BLaER1 treated with 17β-estradiol and CSF1 and Interleukin-3, amounts not matched to agents 10 nM and 100 nM (cell line): ENCODE data around the gene KLK5.

Experiments
- H3K27ac ChIP-seq, 11 experiments: shearing (Covaris generic); formaldehyde crosslinking; 2 replicates each; pipeline ENCODE4 v1.8.1; 2022
- H3K27me3 ChIP-seq, 11 experiments: shearing (Covaris generic); formaldehyde crosslinking; 2 replicates each; pipeline ENCODE4 v1.8.1; 2022
- H3K36me3 ChIP-seq, 11 experiments: shearing (Covaris generic); formaldehyde crosslinking; 2 replicates each; pipeline ENCODE4 v1.8.1; 2022
- H3K4me1 ChIP-seq, 10 experiments: shearing (Covaris generic); formaldehyde crosslinking; 2 replicates each; pipeline ENCODE4 v1.8.1; 2022
- H3K4me2 ChIP-seq, 11 experiments: shearing (Covaris generic); formaldehyde crosslinking; 2 replicates each; pipeline ENCODE4 v1.8.1; 2022
- H3K4me3 ChIP-seq, 10 experiments: shearing (Covaris generic); formaldehyde crosslinking; 2 replicates each; pipeline ENCODE4 v1.8.1; 2022
- H3K9ac ChIP-seq, 11 experiments: shearing (Covaris generic); formaldehyde crosslinking; 2 replicates each; pipeline ENCODE4 v1.8.1; 2022
- H3K9me3 ChIP-seq, 11 experiments: shearing (Covaris generic); formaldehyde crosslinking; replicated peaks in 1 of 11; 2 replicates each; pipeline ENCODE4 v1.8.1; 2022
- H4K20me1 ChIP-seq, 11 experiments: shearing (Covaris generic); formaldehyde crosslinking; 2 replicates each; pipeline ENCODE4 v1.8.1; 2022
- Cebpa-rat ChIP-seq, 11 experiments: shearing (Covaris generic); IDR thresholded peaks; 2 replicates each; pipeline ENCODE4 v1.8.1; 2022

KLK5 gene

GRCh38 chr19:50912727-50913716 lies 39.8 kb downstream of the KLK5 start:
- no peak for TF ChIP-seq Cebpa-rat (IDR thresholded peaks at IDR 0.05)
- Histone ChIP-seq H3K9me3 (no peaks in the 10 kb centered on the region), H3K4me1 (peaks cover 0 to 15% (median 4%) of the 10 kb centered on the region in 10 experiments; a peak in 5 of 20 replicates), H3K9ac (no peak overlapping the region), H3K27me3 (peaks cover 56 to 75% (median 63%) of the 10 kb centered on the region in 11 experiments), H3K27ac (no peak overlapping the region), H3K4me2 (peak overlapping the region in 2 of 11 experiments; percentile 10 to 29; a peak in 2 of 22 replicates), H3K4me3 (no peak overlapping the region), H4K20me1 (peaks cover 0 to 7% (median 0%) of the 10 kb centered on the region in 11 experiments; a peak in 6 of 22 replicates), H3K36me3 (no peaks in the 10 kb centered on the region)

- no peak for TF ChIP-seq Cebpa-rat (IDR thresholded peaks at IDR 0.05)
- H3K4me3 ChIP-seq = no peak overlapping the region
- no peak overlapping the region for H3K27ac ChIP-seq
- H3K9me3 ChIP-seq = no peaks in the 10 kb centered on the region
- no peak overlapping the region for H3K9ac ChIP-seq
- no peaks in the 10 kb centered on the region for H3K36me3 ChIP-seq
- peaks cover 0 to 7% (median 0%) of the 10 kb centered on the region in 11 experiments; a peak in 6 of 22 replicates for H4K20me1 ChIP-seq
- H3K27me3 ChIP-seq = peaks cover 56 to 80% (median 63%) of the 10 kb centered on the region in 11 experiments
- no peak overlapping the region for H3K4me2 ChIP-seq
- H3K4me1 ChIP-seq = peaks cover 0 to 15% (median 4%) of the 10 kb centered on the region in 10 experiments; a peak in 5 of 20 replicates
These were observed 40.7 kb downstream of the KLK5 start for GRCh38 chr19:50912102-50912599.

- H3K27me3 ChIP-seq = peaks cover 56 to 80% (median 63%) of the 10 kb centered on the region in 11 experiments
- no peaks in the 10 kb centered on the region for H3K9me3 ChIP-seq
- no peaks in the 10 kb centered on the region for H3K36me3 ChIP-seq
- H3K4me1 ChIP-seq = peaks cover 0 to 15% (median 4%) of the 10 kb centered on the region in 10 experiments; a peak in 5 of 20 replicates
- TF ChIP-seq Cebpa-rat (IDR thresholded peaks at IDR 0.05) = no peak
- H3K4me2 ChIP-seq = no peak within 1 kb of the TSS
- H4K20me1 ChIP-seq = peaks cover 0 to 7% (median 0%) of the 10 kb centered on the region in 11 experiments; a peak in 6 of 22 replicates
- no peak within 1 kb of the TSS for H3K9ac ChIP-seq
- no peak within 1 kb of the TSS for H3K4me3 ChIP-seq
- no peak within 1 kb of the TSS for H3K27ac ChIP-seq
These were observed 41.4 kb downstream of the KLK5 start, which contains the start of gene KLK4 for GRCh38 chr19:50911206-50912101. Gene KLK4 (minus strand): TSS chr19:50911395. CDS start chr19:50910738, 657 bp downstream.

GRCh38 chr19:50910722-50911121 lies 42.1 kb downstream of the KLK5 start:
- Histone ChIP-seq H3K27ac (no peak overlapping the region), H3K4me2 (no peak overlapping the region), H3K36me3 (no peaks in the 10 kb centered on the region), H3K9me3 (no peaks in the 10 kb centered on the region), H3K4me1 (peaks cover 0 to 15% (median 4%) of the 10 kb centered on the region in 10 experiments; a peak in 5 of 20 replicates), H3K4me3 (no peak overlapping the region), H3K27me3 (peaks cover 56 to 80% (median 63%) of the 10 kb centered on the region in 11 experiments), H3K9ac (no peak overlapping the region), H4K20me1 (peaks cover 0 to 7% (median 0%) of the 10 kb centered on the region in 11 experiments; a peak in 6 of 22 replicates)
- TF ChIP-seq Cebpa-rat (IDR thresholded peaks at IDR 0.05) = no peak

- peaks cover 46 to 68% (median 55%) of the 10 kb centered on the region in 11 experiments for H3K27me3 ChIP-seq
- H3K4me2 ChIP-seq = peak overlapping the region; percentile 42 to 79 (median 56); a peak in 21 of 22 replicates
- H3K9me3 ChIP-seq = no peaks in the 10 kb centered on the region
- H3K36me3 ChIP-seq = no peaks in the 10 kb centered on the region
- no peak overlapping the region for H3K9ac ChIP-seq
- peaks cover 0 to 15% (median 4%) of the 10 kb centered on the region in 10 experiments; a peak in 5 of 20 replicates for H3K4me1 ChIP-seq
- no peak for TF ChIP-seq Cebpa-rat (IDR thresholded peaks at IDR 0.05)
- H4K20me1 ChIP-seq = peaks cover 0 to 7% (median 0%) of the 10 kb centered on the region in 11 experiments; a peak in 6 of 22 replicates
- H3K27ac ChIP-seq = no peak overlapping the region
- peak overlapping the region in 8 of 10 experiments; percentile 14 to 46 (median 36); a peak in 10 of 20 replicates for H3K4me3 ChIP-seq
These were observed 43.4 kb downstream of the KLK5 start for GRCh38 chr19:50909240-50910070.

- H3K36me3 ChIP-seq = no peaks in the 10 kb centered on the region
- H3K4me3 ChIP-seq = no peak overlapping the region
- H3K27me3 ChIP-seq = peaks cover 38 to 57% (median 48%) of the 10 kb centered on the region in 11 experiments
- peaks cover 0 to 15% (median 4%) of the 10 kb centered on the region in 10 experiments; a peak in 5 of 20 replicates for H3K4me1 ChIP-seq
- H3K9ac ChIP-seq = no peak overlapping the region
- H3K27ac ChIP-seq = no peak overlapping the region
- TF ChIP-seq Cebpa-rat (IDR thresholded peaks at IDR 0.05) = no peak
- no peak overlapping the region for H3K4me2 ChIP-seq
- peaks cover 0 to 7% (median 0%) of the 10 kb centered on the region in 11 experiments; a peak in 6 of 22 replicates for H4K20me1 ChIP-seq
- no peaks in the 10 kb centered on the region for H3K9me3 ChIP-seq
These were observed 44.5 kb downstream of the KLK5 start for GRCh38 chr19:50908336-50908735.

- peaks cover 0 to 4% (median 0%) of the 10 kb centered on the region in 11 experiments; a peak in 4 of 22 replicates for H4K20me1 ChIP-seq
- peaks cover 16 to 36% (median 27%) of the 10 kb centered on the region in 11 experiments for H3K27me3 ChIP-seq
- H3K4me3 ChIP-seq = no peak overlapping the region
- H3K9me3 ChIP-seq = no peaks in the 10 kb centered on the region
- H3K9ac ChIP-seq = no peak overlapping the region
- peaks cover 0 to 8% (median 0%) of the 10 kb centered on the region in 10 experiments; a peak in 2 of 20 replicates for H3K4me1 ChIP-seq
- no peaks in the 10 kb centered on the region for H3K36me3 ChIP-seq
- H3K27ac ChIP-seq = no peak overlapping the region
- H3K4me2 ChIP-seq = no peak overlapping the region
- TF ChIP-seq Cebpa-rat (IDR thresholded peaks at IDR 0.05) = no peak
These were observed 46.6 kb downstream of the KLK5 start for GRCh38 chr19:50906217-50906616.
